GM12878 (cell line): ENCODE data around the gene SENP3. TPM values are rescaled to one million over a fixed set of nuclear protein-coding genes. Genes with fewer than 3 reads are reported as not detected.
A peak's percentile ranks its signal among the peaks of the same experiment; 100 is the strongest.

Experiments used
- ATAC-seq: fragments of 200-7000 bp; cut with Tn5 transposase; 3 replicates; pipeline ENCODE4 v1.9.1; 2020; ENCODE audit warnings: mild to moderate bottlenecking, moderate library complexity
- BruUV-seq: library from RNA; stranded (reverse); fragments of 400-500 nt; replicated peaks from 2 replicates; lab custom pipeline; 2021; lab: Mats Ljungman, UMichigan
- CTCF ChIA-PET: fragments of 300-600 bp; sonication (Branson Sonifier 250); formaldehyde crosslinking; extraction: SDS; loops from one replicate; lab custom pipeline; 2021; ENCODE audit warnings: inconsistent platforms; lab: Yijun Ruan, JAX
- POLR2A ChIA-PET: fragments of 350-600 bp; formaldehyde crosslinking; extraction: SDS; loops from one replicate; lab custom pipeline; 2021; ENCODE audit warnings: inconsistent platforms; lab: Charles Lee
- RAD21 ChIA-PET: fragments of 300-600 bp; sonication (Branson Sonifier 250); formaldehyde crosslinking; loops from one replicate; lab custom pipeline; 2023; ENCODE audit warnings: antibody characterized with exemption; ENCODE audit not compliant: unreplicated experiment; lab: Charles Lee
- SMC1A ChIA-PET: fragments of 300-600 bp; sonication (Branson Sonifier 250); formaldehyde crosslinking; loops from one replicate; lab custom pipeline; 2023; ENCODE audit not compliant: unreplicated experiment, uncharacterized antibody; lab: Charles Lee
- DNase-seq: peaks from one replicate; pipeline ENCODE4 v3.0.0-alpha.2; 2011; ENCODE audit warnings: low read depth, low spot score
- FAIRE-seq: peaks from 3 replicates; lab custom pipeline; 2011; peaks lifted over from hg19 to GRCh38; lab: Jason Lieb, UNC
- H2AFZ ChIP-seq: 2 replicates; pipeline ENCODE4 v1.6.0; 2011; ENCODE audit warnings: low read depth, low read length, control low read depth; ENCODE audit not compliant: control insufficient read depth
- H3K27ac ChIP-seq: 2 replicates; pipeline ENCODE4 v1.5.1; 2011; ENCODE audit warnings: control low read depth; ENCODE audit not compliant: control insufficient read depth, insufficient read depth
- H3K27me3 ChIP-seq, 2 experiments: replicated peaks in 1 of 2; 2 replicates each; pipeline versions ENCODE4 v1.6.0 to v1.6.1; 2011; ENCODE audit warnings: low read length in 1 of 2; ENCODE audit not compliant: control insufficient read depth in 2 of 2, insufficient read depth in 2 of 2
- H3K36me3 ChIP-seq, 2 experiments: 2 replicates each; pipeline ENCODE4 v1.5.1; 2011; ENCODE audit warnings: low read length in 1 of 2; ENCODE audit not compliant: control insufficient read depth in 2 of 2, insufficient read depth in 2 of 2
- H3K4me1 ChIP-seq: 2 replicates; pipeline ENCODE4 v1.6.1; 2011; ENCODE audit warnings: mild to moderate bottlenecking, low read length, moderate library complexity, mixed read lengths; ENCODE audit not compliant: control insufficient read depth, insufficient read depth
- H3K4me2 ChIP-seq: 2 replicates; pipeline ENCODE4 v1.6.0; 2011; ENCODE audit warnings: control low read depth; ENCODE audit not compliant: control insufficient read depth, insufficient read depth
- H3K4me3 ChIP-seq: fragments of 200-600 bp; sonication (generic); 2 replicates; pipeline ENCODE4 v1.5.1; 2016
- H3K79me2 ChIP-seq: 2 replicates; pipeline ENCODE4 v1.6.0; 2011; ENCODE audit warnings: low read length; ENCODE audit not compliant: control insufficient read depth, insufficient read depth
- H3K9ac ChIP-seq: 2 replicates; pipeline ENCODE4 v1.8.0; 2011; ENCODE audit warnings: low read length, control low read depth, mixed read lengths; ENCODE audit not compliant: control insufficient read depth, insufficient read depth
- H3K9me3 ChIP-seq: replicated peaks from 3 replicates; pipeline ENCODE4 v1.5.1; 2011; ENCODE audit warnings: mild to moderate bottlenecking, low read length; ENCODE audit not compliant: control insufficient read depth, insufficient read depth
- H4K20me1 ChIP-seq: 2 replicates; pipeline ENCODE4 v1.6.0; 2011; ENCODE audit not compliant: control insufficient read depth, insufficient read depth
- ASH2L ChIP-seq: fragments of 300-600, 200-600 bp; sonication (generic); IDR thresholded peaks from 2 replicates; pipeline ENCODE4 v1.6.1; 2017; ENCODE audit warnings: low read depth, mild to moderate bottlenecking, borderline replicate concordance
- ATF7 ChIP-seq: fragments of 450-650 bp; IDR thresholded peaks from 2 replicates; pipeline ENCODE4 v1.6.1; 2016; ENCODE audit warnings: low read depth, mild to moderate bottlenecking
- BACH1 ChIP-seq: fragments of 450-650 bp; IDR thresholded peaks from 2 replicates; pipeline ENCODE4 v1.6.1; 2017; ENCODE audit warnings: mild to moderate bottlenecking, borderline replicate concordance
- CBFB ChIP-seq: IDR thresholded peaks from 2 replicates; pipeline ENCODE4 v1.6.1; 2016; ENCODE audit warnings: antibody characterized with exemption, low read depth
- EP300 ChIP-seq, 2 experiments: fragments of 150-350 bp in 1 of 2; IDR thresholded peaks; 2 replicates each; pipeline ENCODE4 v1.6.1; 2011 to 2012; ENCODE audit warnings: low read depth in 2 of 2, low read length in 2 of 2, borderline replicate concordance in 1 of 2, improper control_type of control experiment in 1 of 2, inconsistent platforms in 1 of 2; ENCODE audit not compliant: control insufficient read depth in 1 of 2
- FOXM1 ChIP-seq: IDR thresholded peaks from 2 replicates; pipeline ENCODE4 v1.6.1; 2012; ENCODE audit warnings: low read depth, mild to moderate bottlenecking, inconsistent platforms, low read length, moderate library complexity
- HDAC2 ChIP-seq: fragments of 200-600 bp; sonication (generic); IDR thresholded peaks from 2 replicates; pipeline ENCODE4 v1.6.1; 2017
- JUND ChIP-seq: IDR thresholded peaks from 2 replicates; pipeline ENCODE4 v1.6.1; 2012; ENCODE audit warnings: low read depth, mild to moderate bottlenecking, low read length, improper control_type of control experiment, moderate library complexity
- MTA2 ChIP-seq: fragments of 450-650 bp; IDR thresholded peaks from 2 replicates; pipeline ENCODE4 v1.6.1; 2016; ENCODE audit warnings: low read depth, mild to moderate bottlenecking, moderate library complexity
- MTA3 ChIP-seq: IDR thresholded peaks from 2 replicates; pipeline ENCODE4 v1.6.1; 2012; ENCODE audit warnings: low read length, inconsistent platforms, borderline replicate concordance
- PML ChIP-seq: IDR thresholded peaks from 2 replicates; pipeline ENCODE4 v1.6.1; 2012; ENCODE audit warnings: low read length, inconsistent platforms
- RAD51 ChIP-seq: fragments of 450-650 bp; IDR thresholded peaks from 2 replicates; pipeline ENCODE4 v1.6.1; 2016; ENCODE audit warnings: moderate library complexity, mild to moderate bottlenecking, inconsistent platforms
- STAT1 ChIP-seq: fragments of 450-650 bp; conservative IDR thresholded peaks from 2 replicates; pipeline ENCODE4 v1.6.1; 2014; ENCODE audit warnings: antibody characterized with exemption, mild to moderate bottlenecking
- SUZ12 ChIP-seq: fragments of 200-600 bp; sonication (generic); IDR thresholded peaks from one replicate; pipeline ENCODE4 v1.6.1; 2018; ENCODE audit warnings: antibody characterized with exemption, mild to moderate bottlenecking; ENCODE audit not compliant: unreplicated experiment
- YY1 ChIP-seq: IDR thresholded peaks from 2 replicates; pipeline ENCODE4 v1.6.1; 2011; ENCODE audit warnings: low read depth, mild to moderate bottlenecking, low read length
- ZBED1 ChIP-seq: IDR thresholded peaks from 2 replicates; pipeline ENCODE4 v1.6.1; 2016; ENCODE audit warnings: borderline replicate concordance
- ZNF622 ChIP-seq: fragments of 450-650 bp; IDR thresholded peaks from 2 replicates; pipeline ENCODE4 v1.6.1; 2017; ENCODE audit warnings: mild to moderate bottlenecking, inconsistent platforms
- WGBS: methylation state at CpG from one replicate; pipeline ENCODE4 v1.1.6; 2016; ENCODE audit warnings: low lambda C conversion rate; ENCODE audit not compliant: insufficient replicate concordance, insufficient coverage; ENCODE audit errors: missing lambda C conversion rate; 5-methylcytosine and 5-hydroxymethylcytosine counted together
- in situ Hi-C: fragments of 300-500 bp; cut with MboI; formaldehyde crosslinking; loops from 9 replicates; pipeline ENCODE4 v1.14.3; 2018; ENCODE audit warnings: mixed read lengths
- intact Hi-C: fragments of 100-400 bp; cut with micrococcal nuclease; formaldehyde crosslinking; loops from one replicate; pipeline ENCODE4 v1.14.2; 2022; ENCODE audit not compliant: unreplicated experiment
- polyA plus RNA-seq, 11 experiments: library from polyadenylated mRNA; depleted of rRNA in 4 of 11; unstranded in 6 of 11; stranded (reverse) in 5 of 11; fragments of >200 nt; fragmentation: Nextera tagmentation in 4 of 11; fragmentation: Illumina TruSeq in 1 of 11; extraction: Ambion mirVana in 4 of 11; extraction: Trizol in 1 of 11; gene quantifications; 1 replicate in 1 of 11; 2 replicates in 10 of 11; pipeline versions ENCODE4 v1.2.1 to v1.2.3, GENCODE V29; 2011 to 2016; ENCODE audit warnings: inconsistent platforms in 2 of 11, missing spikeins in 2 of 11, low read depth in 1 of 11
- total RNA-seq, 4 experiments: library from RNA; depleted of rRNA in 3 of 4; stranded (reverse); fragments of >200 nt in 3 of 4; fragmentation: Illumina TruSeq in 1 of 4; extraction: Trizol in 1 of 4; gene quantifications; 2 replicates each; pipeline versions ENCODE4 v1.2.1 to v1.2.3, GENCODE V29; 2013 to 2021
- TF ChIP-seq, protein P1 (sequence below): fragments of 450-650 bp; IDR thresholded peaks from 2 replicates; pipeline ENCODE4 v1.6.1; 2017; ENCODE audit warnings: mild to moderate bottlenecking
- TF ChIP-seq, protein P2 (sequence below): IDR thresholded peaks from 2 replicates; pipeline ENCODE4 v1.6.1; 2012; ENCODE audit warnings: mild to moderate bottlenecking, low read depth, low read length

The SENP3 gene
- total and polyA plus RNA-seq, 10 of the 15 experiments (the other 5 are each of a cell fraction or from before 2014, with no cell fraction given), result 1.8 to 113 (median 72.3) TPM

DNA sequence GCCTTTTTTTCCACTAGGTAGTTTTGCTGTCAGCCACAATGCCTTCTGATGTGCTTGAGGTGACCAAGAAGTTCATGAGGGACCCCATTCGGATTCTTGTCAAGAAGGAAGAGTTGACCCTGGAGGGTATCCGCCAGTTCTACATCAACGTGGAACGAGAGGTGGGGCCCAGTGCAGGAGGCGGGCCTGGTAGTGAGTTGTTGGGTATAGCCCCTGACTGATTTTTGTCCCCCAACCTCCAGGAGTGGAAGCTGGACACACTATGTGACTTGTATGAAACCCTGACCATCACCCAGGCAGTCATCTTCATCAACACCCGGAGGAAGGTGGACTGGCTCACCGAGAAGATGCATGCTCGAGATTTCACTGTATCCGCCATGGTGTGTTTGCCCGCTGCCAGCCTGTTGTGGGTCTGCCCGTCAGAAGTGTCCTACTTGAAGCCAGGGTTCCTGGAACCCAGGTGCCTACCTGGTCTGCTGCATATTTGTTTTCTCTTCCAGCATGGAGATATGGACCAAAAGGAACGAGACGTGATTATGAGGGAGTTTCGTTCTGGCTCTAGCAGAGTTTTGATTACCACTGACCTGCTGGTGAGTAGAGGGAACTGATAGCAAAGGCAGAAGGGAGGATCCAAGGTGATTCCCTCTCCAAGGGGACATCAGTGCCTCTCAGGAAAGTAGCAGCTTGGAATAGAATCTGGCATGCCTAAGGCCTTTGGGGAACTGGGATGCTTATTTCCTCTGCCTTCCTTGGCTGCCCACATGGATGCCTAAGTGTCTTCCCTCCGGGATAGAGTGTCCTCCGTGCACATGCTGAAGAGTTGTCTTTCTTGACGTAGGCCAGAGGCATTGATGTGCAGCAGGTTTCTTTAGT, 15.8 kb downstream of the SENP3 start:
- H3K79me2 ChIP-seq, result peaks cover 55% of the 10 kb centered on the region
- H3K4me2 ChIP-seq, result peak overlapping the region; percentile 38; the same call in 1 of the 2 replicates
- in situ Hi-C loops, result no loop called here
- H4K20me1 ChIP-seq, result peaks cover 25% of the 10 kb centered on the region
- ChIA-PET SMC1A (no interaction called here), POLR2A (no interaction called here), RAD21 (no interaction called here), CTCF (no interaction called here)
- 60% methylated on average over 17 of the region's 17 CpGs for WGBS
- no peak for DNase-seq
- H3K9me3 ChIP-seq, result no peaks in the 10 kb centered on the region
- no peak overlapping the region; the same call in 1 of the 2 replicates for H3K9ac ChIP-seq
- ATAC-seq, result no peak
- H3K27ac ChIP-seq, result no peak overlapping the region
- no peak overlapping the region for H2AFZ ChIP-seq
- intact Hi-C loops, result no loop called here
- peaks cover 46% of the 10 kb centered on the region for H3K4me1 ChIP-seq
- H3K27me3 ChIP-seq, result no peaks in the 10 kb centered on the region
- FAIRE-seq, result no peak
- no TSS peak for BruUV-seq
- H3K4me3 ChIP-seq, result no peak overlapping the region
- H3K36me3 ChIP-seq, result peaks cover 36 to 49% of the 10 kb centered on the region in 2 experiments
- no peak for TF ChIP-seq ZNF622
- no peak for TF ChIP-seq ATF7
- TF ChIP-seq PML, result no peak
- no peak for TF ChIP-seq STAT1
- no peak for TF ChIP-seq SUZ12
- peak; percentile 25; the same call in 1 of the 2 replicates for TF ChIP-seq BACH1
- no peak for TF ChIP-seq EP300 (IDR thresholded peaks at IDR 0.05; ENCODE audit: borderline replicate concordance in 1 of 2, control insufficient read depth in 1 of 2, low read depth in 2 of 2, low read length in 2 of 2)
- 0 out of 2 replicates have a peak, but pooled peaks have one; percentile 24 for TF ChIP-seq CBFB
- 0 out of 2 replicates have a peak, but pooled peaks have one; percentile 6 for TF ChIP-seq ZBED1
- TF ChIP-seq HDAC2, result no peak
- TF ChIP-seq MTA2, result no peak
- no peak for TF ChIP-seq ASH2L
- no peak; the same call in 1 of the 2 replicates for TF ChIP-seq MTA3
- no peak for TF ChIP-seq YY1
- TF ChIP-seq RAD51, result no peak
- TF ChIP-seq, protein P1, sequence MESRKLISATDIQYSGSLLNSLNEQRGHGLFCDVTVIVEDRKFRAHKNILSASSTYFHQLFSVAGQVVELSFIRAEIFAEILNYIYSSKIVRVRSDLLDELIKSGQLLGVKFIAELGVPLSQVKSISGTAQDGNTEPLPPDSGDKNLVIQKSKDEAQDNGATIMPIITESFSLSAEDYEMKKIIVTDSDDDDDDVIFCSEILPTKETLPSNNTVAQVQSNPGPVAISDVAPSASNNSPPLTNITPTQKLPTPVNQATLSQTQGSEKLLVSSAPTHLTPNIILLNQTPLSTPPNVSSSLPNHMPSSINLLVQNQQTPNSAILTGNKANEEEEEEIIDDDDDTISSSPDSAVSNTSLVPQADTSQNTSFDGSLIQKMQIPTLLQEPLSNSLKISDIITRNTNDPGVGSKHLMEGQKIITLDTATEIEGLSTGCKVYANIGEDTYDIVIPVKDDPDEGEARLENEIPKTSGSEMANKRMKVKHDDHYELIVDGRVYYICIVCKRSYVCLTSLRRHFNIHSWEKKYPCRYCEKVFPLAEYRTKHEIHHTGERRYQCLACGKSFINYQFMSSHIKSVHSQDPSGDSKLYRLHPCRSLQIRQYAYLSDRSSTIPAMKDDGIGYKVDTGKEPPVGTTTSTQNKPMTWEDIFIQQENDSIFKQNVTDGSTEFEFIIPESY, result no peak
- TF ChIP-seq FOXM1, result no peak
- no peak for TF ChIP-seq JUND
- TF ChIP-seq, protein P2, sequence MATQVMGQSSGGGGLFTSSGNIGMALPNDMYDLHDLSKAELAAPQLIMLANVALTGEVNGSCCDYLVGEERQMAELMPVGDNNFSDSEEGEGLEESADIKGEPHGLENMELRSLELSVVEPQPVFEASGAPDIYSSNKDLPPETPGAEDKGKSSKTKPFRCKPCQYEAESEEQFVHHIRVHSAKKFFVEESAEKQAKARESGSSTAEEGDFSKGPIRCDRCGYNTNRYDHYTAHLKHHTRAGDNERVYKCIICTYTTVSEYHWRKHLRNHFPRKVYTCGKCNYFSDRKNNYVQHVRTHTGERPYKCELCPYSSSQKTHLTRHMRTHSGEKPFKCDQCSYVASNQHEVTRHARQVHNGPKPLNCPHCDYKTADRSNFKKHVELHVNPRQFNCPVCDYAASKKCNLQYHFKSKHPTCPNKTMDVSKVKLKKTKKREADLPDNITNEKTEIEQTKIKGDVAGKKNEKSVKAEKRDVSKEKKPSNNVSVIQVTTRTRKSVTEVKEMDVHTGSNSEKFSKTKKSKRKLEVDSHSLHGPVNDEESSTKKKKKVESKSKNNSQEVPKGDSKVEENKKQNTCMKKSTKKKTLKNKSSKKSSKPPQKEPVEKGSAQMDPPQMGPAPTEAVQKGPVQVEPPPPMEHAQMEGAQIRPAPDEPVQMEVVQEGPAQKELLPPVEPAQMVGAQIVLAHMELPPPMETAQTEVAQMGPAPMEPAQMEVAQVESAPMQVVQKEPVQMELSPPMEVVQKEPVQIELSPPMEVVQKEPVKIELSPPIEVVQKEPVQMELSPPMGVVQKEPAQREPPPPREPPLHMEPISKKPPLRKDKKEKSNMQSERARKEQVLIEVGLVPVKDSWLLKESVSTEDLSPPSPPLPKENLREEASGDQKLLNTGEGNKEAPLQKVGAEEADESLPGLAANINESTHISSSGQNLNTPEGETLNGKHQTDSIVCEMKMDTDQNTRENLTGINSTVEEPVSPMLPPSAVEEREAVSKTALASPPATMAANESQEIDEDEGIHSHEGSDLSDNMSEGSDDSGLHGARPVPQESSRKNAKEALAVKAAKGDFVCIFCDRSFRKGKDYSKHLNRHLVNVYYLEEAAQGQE, result no peak
